CD8-positive, alpha-beta memory T cell (primary cell): ENCODE results near the gene CDK1. TPM values are rescaled to one million over a fixed set of nuclear protein-coding genes. Genes with fewer than 3 reads are reported as not detected.

ENCODE experiments used
- CTCF ChIA-PET: fragments of 350-600 bp; sonication (Branson Sonifier 250); formaldehyde crosslinking; loops from one replicate; lab custom pipeline; 2021; ENCODE audit warnings: antibody characterized with exemption; lab: Charles Lee
- POLR2A ChIA-PET: fragments of 350-600 bp; sonication (Branson Sonifier 250); formaldehyde crosslinking; loops from one replicate; lab custom pipeline; 2021; ENCODE audit warnings: antibody characterized with exemption; lab: Charles Lee
- DNase-seq, 5 donors: peaks; one replicate each; pipeline versions ENCODE4 v3.0.0 to v3.0.0-alpha.2; 2020 to 2022; ENCODE audit warnings: mixed read lengths in 1 of 5
- H3K27ac ChIP-seq: one replicate; pipeline ENCODE4 v1.7.0; 2013; ENCODE audit warnings: low read depth, mild to moderate bottlenecking, low read length, moderate library complexity
- H3K27me3 ChIP-seq: 2 replicates; pipeline ENCODE4 v1.7.0; 2013; ENCODE audit warnings: low read length, mild to moderate bottlenecking; ENCODE audit not compliant: insufficient read depth, poor library complexity, severe bottlenecking
- H3K36me3 ChIP-seq: 2 replicates; pipeline ENCODE4 v1.7.0; 2013; ENCODE audit warnings: mild to moderate bottlenecking, low read length, moderate library complexity; ENCODE audit not compliant: insufficient read depth
- H3K4me1 ChIP-seq: 2 replicates; pipeline ENCODE4 v1.7.0; 2013; ENCODE audit warnings: mild to moderate bottlenecking, low read length, moderate library complexity; ENCODE audit not compliant: insufficient read depth
- H3K4me3 ChIP-seq: 2 replicates; pipeline ENCODE4 v1.7.0; 2013; ENCODE audit warnings: mild to moderate bottlenecking, low read length
- H3K9me3 ChIP-seq: 2 replicates; pipeline ENCODE4 v1.7.0; 2013; ENCODE audit warnings: mild to moderate bottlenecking, low read length
- H3K27ac Mint-ChIP-seq, 8 donors: one replicate each; pipeline ENCODE4 v1.8.0; 2020 to 2021; ENCODE audit warnings: mixed read lengths in 8 of 8, mild to moderate bottlenecking in 6 of 8, inconsistent platforms in 3 of 8, moderate library complexity in 3 of 8
- H3K27me3 Mint-ChIP-seq, 2 donors: one replicate each; pipeline ENCODE4 v1.8.0; 2020 to 2021; ENCODE audit warnings: mixed read lengths in 2 of 2, mild to moderate bottlenecking in 1 of 2, moderate library complexity in 1 of 2
- H3K36me3 Mint-ChIP-seq, 3 donors: one replicate each; pipeline ENCODE4 v1.8.0; 2020 to 2021; ENCODE audit warnings: mixed read lengths in 3 of 3, inconsistent platforms in 1 of 3, mild to moderate bottlenecking in 1 of 3
- H3K4me1 Mint-ChIP-seq, 3 donors: one replicate each; pipeline ENCODE4 v1.8.0; 2020 to 2021; ENCODE audit warnings: mixed read lengths in 3 of 3, inconsistent platforms in 1 of 3, mild to moderate bottlenecking in 1 of 3
- H3K4me3 Mint-ChIP-seq, 7 donors: one replicate each; pipeline ENCODE4 v1.8.0; 2020 to 2021; ENCODE audit warnings: mixed read lengths in 7 of 7, mild to moderate bottlenecking in 6 of 7, moderate library complexity in 4 of 7, inconsistent platforms in 2 of 7
- H3K9me3 Mint-ChIP-seq, 5 donors: one replicate each; pipeline ENCODE4 v1.8.0; 2020 to 2022; ENCODE audit warnings: mixed read lengths in 5 of 5, mild to moderate bottlenecking in 3 of 5, moderate library complexity in 2 of 5, inconsistent platforms in 1 of 5
- polyA plus RNA-seq: library from polyadenylated mRNA; unstranded; fragments of 300-500 nt; fragmentation: Illumina TruSeq; gene quantifications from one replicate; pipeline ENCODE4 v1.2.3, GENCODE V29; 2021
- total RNA-seq, 2 experiments: library from RNA; stranded (reverse); gene quantifications; one replicate each; pipeline ENCODE4 v1.2.3, GENCODE V29; 2021

The CDK1 gene
- total and polyA plus RNA-seq, 3 experiments from 2014 or later: 0.52 to 68.8 (median 67.9) TPM

GRCh38 chr10:60798031-60798430, 19.8 kb downstream of the CDK1 start:
- Histone ChIP-seq H3K4me3 (no peak overlapping the region), H3K27me3 (no peaks in the 10 kb centered on the region), H3K4me1 (no peaks in the 10 kb centered on the region), H3K36me3 (no peaks in the 10 kb centered on the region), H3K9me3 (no peaks in the 10 kb centered on the region), H3K27ac (no peak overlapping the region)
- no peak overlapping the region for H3K27ac Mint-ChIP-seq
- H3K9me3 Mint-ChIP-seq: no peaks in the 10 kb centered on the region
- CTCF ChIA-PET: interaction anchor here (1.0 kb wide), 1 partner anchor 19 kb away, joined by 3 read pairs; no protein-coding TSS in a partner anchor
- no peaks in the 10 kb centered on the region for H3K27me3 Mint-ChIP-seq
- H3K4me1 Mint-ChIP-seq: peaks cover 3 to 23% (median 4%) of the 10 kb centered on the region in 3 donors
- H3K36me3 Mint-ChIP-seq: peaks cover 0 to 2% (median 0%) of the 10 kb centered on the region in 3 donors
- no peak for DNase-seq
- H3K4me3 Mint-ChIP-seq: no peak overlapping the region
- POLR2A ChIA-PET: no interaction called here

- ChIA-PET CTCF (no interaction called here), POLR2A (no interaction called here)
- peaks cover 0 to 2% (median 0%) of the 10 kb centered on the region in 3 donors for H3K36me3 Mint-ChIP-seq
These were observed 20.6 kb downstream of the CDK1 start for GRCh38 chr10:60798870-60799269.

GRCh38 chr10:60799971-60800650, 21.8 kb downstream of the CDK1 start:
- H3K27ac Mint-ChIP-seq: no peak overlapping the region
- no peaks in the 10 kb centered on the region for H3K9me3 Mint-ChIP-seq
- H3K27ac ChIP-seq: no peak overlapping the region
- no peak overlapping the region for H3K4me3 Mint-ChIP-seq
- H3K36me3 ChIP-seq: no peaks in the 10 kb centered on the region
- H3K27me3 Mint-ChIP-seq: no peaks in the 10 kb centered on the region
- ChIA-PET POLR2A (no interaction called here), CTCF (interaction anchor here (0.7 kb wide), 1 partner anchor 17 kb away, joined by 3 read pairs; no protein-coding TSS in a partner anchor)
- no peak overlapping the region for H3K4me3 ChIP-seq
- H3K4me1 Mint-ChIP-seq: peaks cover under 1 to 8% (median under 1%) of the 10 kb centered on the region in 3 donors
- no peaks in the 10 kb centered on the region for H3K27me3 ChIP-seq
- DNase-seq: no peak
- H3K36me3 Mint-ChIP-seq: peaks cover 0 to 2% (median 0%) of the 10 kb centered on the region in 3 donors
- no peaks in the 10 kb centered on the region for H3K9me3 ChIP-seq
- no peaks in the 10 kb centered on the region for H3K4me1 ChIP-seq

More at GRCh38 chr10:60798870-60799269, 20.6 kb downstream of the CDK1 start:
- Mint-ChIP-seq H3K4me3 (no peak overlapping the region), H3K27me3 (no peaks in the 10 kb centered on the region), H3K4me1 (peaks cover 3 to 17% (median 4%) of the 10 kb centered on the region in 3 donors), H3K27ac (no peak overlapping the region), H3K9me3 (no peaks in the 10 kb centered on the region)
- H3K4me1 ChIP-seq: no peaks in the 10 kb centered on the region
- no peak overlapping the region for H3K27ac ChIP-seq
- H3K27me3 ChIP-seq: no peaks in the 10 kb centered on the region
- no peaks in the 10 kb centered on the region for H3K36me3 ChIP-seq
- H3K9me3 ChIP-seq: no peaks in the 10 kb centered on the region
- no peak overlapping the region for H3K4me3 ChIP-seq
- no peak for DNase-seq

- Histone ChIP-seq H3K27ac (no peak overlapping the region), H3K36me3 (no peaks in the 10 kb centered on the region), H3K9me3 (no peaks in the 10 kb centered on the region), H3K4me3 (no peak overlapping the region), H3K27me3 (no peaks in the 10 kb centered on the region), H3K4me1 (no peaks in the 10 kb centered on the region)
- Mint-ChIP-seq H3K4me1 (no peaks in the 10 kb centered on the region), H3K36me3 (peaks cover 0 to 2% (median 0%) of the 10 kb centered on the region in 3 donors), H3K9me3 (no peaks in the 10 kb centered on the region), H3K27ac (no peak overlapping the region), H3K4me3 (no peak overlapping the region), H3K27me3 (no peaks in the 10 kb centered on the region)
- DNase-seq: no peak
- POLR2A ChIA-PET: no interaction called here
- CTCF ChIA-PET: no interaction called here
These were observed 22.6 kb downstream of the CDK1 start for GRCh38 chr10:60800918-60801317.

- no peak overlapping the region for H3K27ac ChIP-seq
- ChIA-PET CTCF (no interaction called here), POLR2A (no interaction called here)
These were observed 23.2 kb downstream of the CDK1 start for GRCh38 chr10:60801522-60801921.

GRCh38 chr10:60803433-60803832, 25.2 kb downstream of the CDK1 start:
- no peaks in the 10 kb centered on the region for H3K27me3 ChIP-seq
- DNase-seq: no peak
- no peaks in the 10 kb centered on the region for H3K4me1 ChIP-seq
- Mint-ChIP-seq H3K4me1 (no peaks in the 10 kb centered on the region), H3K9me3 (no peaks in the 10 kb centered on the region), H3K36me3 (no peaks in the 10 kb centered on the region), H3K27ac (no peak overlapping the region), H3K4me3 (no peak overlapping the region), H3K27me3 (no peaks in the 10 kb centered on the region)
- no peak overlapping the region for H3K4me3 ChIP-seq
- H3K9me3 ChIP-seq: no peaks in the 10 kb centered on the region
- POLR2A ChIA-PET: no interaction called here
- no peaks in the 10 kb centered on the region for H3K36me3 ChIP-seq
- CTCF ChIA-PET: no interaction called here
- no peak overlapping the region for H3K27ac ChIP-seq

More at GRCh38 chr10:60801522-60801921, 23.2 kb downstream of the CDK1 start:
- Histone ChIP-seq H3K4me3 (no peak overlapping the region), H3K9me3 (no peaks in the 10 kb centered on the region), H3K27me3 (no peaks in the 10 kb centered on the region), H3K4me1 (no peaks in the 10 kb centered on the region), H3K36me3 (no peaks in the 10 kb centered on the region)
- no peaks in the 10 kb centered on the region for H3K4me1 Mint-ChIP-seq
- no peak overlapping the region for H3K27ac Mint-ChIP-seq
- H3K9me3 Mint-ChIP-seq: no peaks in the 10 kb centered on the region
- H3K27me3 Mint-ChIP-seq: no peaks in the 10 kb centered on the region
- DNase-seq: no peak
- no peaks in the 10 kb centered on the region for H3K36me3 Mint-ChIP-seq
- H3K4me3 Mint-ChIP-seq: no peak overlapping the region

- CTCF ChIA-PET: no interaction called here
These were observed 25.6 kb downstream of the CDK1 start for GRCh38 chr10:60803865-60804264.

GRCh38 chr10:60806921-60807320, 28.6 kb downstream of the CDK1 start:
- Histone ChIP-seq H3K36me3 (no peaks in the 10 kb centered on the region), H3K4me3 (no peak overlapping the region), H3K4me1 (no peaks in the 10 kb centered on the region), H3K9me3 (no peaks in the 10 kb centered on the region), H3K27me3 (no peaks in the 10 kb centered on the region), H3K27ac (no peak overlapping the region)
- Mint-ChIP-seq H3K9me3 (no peaks in the 10 kb centered on the region), H3K36me3 (no peaks in the 10 kb centered on the region), H3K27ac (no peak overlapping the region), H3K4me3 (no peak overlapping the region), H3K27me3 (no peaks in the 10 kb centered on the region), H3K4me1 (no peaks in the 10 kb centered on the region)
- POLR2A ChIA-PET: no interaction called here
- CTCF ChIA-PET: no interaction called here
- DNase-seq: no peak

More at GRCh38 chr10:60803865-60804264, 25.6 kb downstream of the CDK1 start:
- Mint-ChIP-seq H3K4me1 (no peaks in the 10 kb centered on the region), H3K27ac (no peak overlapping the region), H3K4me3 (no peak overlapping the region), H3K9me3 (no peaks in the 10 kb centered on the region), H3K27me3 (no peaks in the 10 kb centered on the region), H3K36me3 (no peaks in the 10 kb centered on the region)
- Histone ChIP-seq H3K9me3 (no peaks in the 10 kb centered on the region), H3K4me1 (no peaks in the 10 kb centered on the region), H3K27ac (no peak overlapping the region), H3K27me3 (no peaks in the 10 kb centered on the region), H3K36me3 (no peaks in the 10 kb centered on the region), H3K4me3 (no peak overlapping the region)
- DNase-seq: no peak
- POLR2A ChIA-PET: no interaction called here
